DND-41 (cell line): Measurements from ENCODE around the gene SAMD9.

Experiments
- CTCF ChIP-seq: IDR thresholded peaks from 2 replicates; pipeline ENCODE4 v1.5.1; 2012; ENCODE audit warnings: borderline replicate concordance, low read length, moderate library complexity, mild to moderate bottlenecking; ENCODE audit not compliant: poor library complexity, severe bottlenecking; ENCODE audit errors: extremely low read depth
- EZH2 ChIP-seq: IDR thresholded peaks from 3 replicates; pipeline ENCODE4 v1.6.1; 2012; ENCODE audit warnings: borderline replicate concordance, low read depth, mild to moderate bottlenecking, moderate library complexity, low read length, inconsistent platforms; ENCODE audit not compliant: severe bottlenecking

GRCh38 chr7:93150200-93150835, 32.5 kb upstream of the SAMD9 start:
- TF ChIP-seq CTCF, result no peak
- no peak for TF ChIP-seq EZH2
